ENCODE data around the gene LRMDA.

GRCh38 chr10:75851580-75852345, 420.3 kb downstream of the LRMDA start:
- no peak for TF ChIP-seq CTCF (IDR thresholded peaks at IDR 0.05)
- no peak for TF ChIP-seq POLR2A (IDR thresholded peaks at IDR 0.05)

All from adrenal gland (tissue), 5 donors.